ENCODE measurements around the gene THADA. TPM values are rescaled to one million over a fixed set of nuclear protein-coding genes. Genes with fewer than 3 reads are reported as not detected.

The THADA gene
- total RNA-seq, 1 donor from 2014 or later = 28.3 TPM

GRCh38 chr2:43414586-43415135, 181.2 kb downstream of the THADA start:
- H3K27ac Mint-ChIP-seq (ENCODE audit: unreplicated experiment) = peak overlapping the region; percentile 83
- no peaks in the 10 kb centered on the region for H3K9me3 Mint-ChIP-seq (ENCODE audit: unreplicated experiment)
- H3K4me3 Mint-ChIP-seq (ENCODE audit: unreplicated experiment) = no peak overlapping the region
- peaks cover 73% of the 10 kb centered on the region for H3K4me1 Mint-ChIP-seq (ENCODE audit: unreplicated experiment)
- H3K27me3 Mint-ChIP-seq (ENCODE audit: unreplicated experiment) = no peaks in the 10 kb centered on the region
- peaks cover 3% of the 10 kb centered on the region for H3K36me3 Mint-ChIP-seq (ENCODE audit: unreplicated experiment)
- no peak for DNase-seq (ENCODE audit: extremely low spot score, unreplicated experiment)
- TF ChIP-seq CTCF (IDR thresholded peaks at IDR 0.05) = no peak

GRCh38 chr2:43414033-43414432, 181.8 kb downstream of the THADA start:
- H3K27me3 Mint-ChIP-seq (ENCODE audit: unreplicated experiment) = no peaks in the 10 kb centered on the region

GRCh38 chr2:43412114-43412753, 183.6 kb downstream of the THADA start:
- no peak for DNase-seq (ENCODE audit: extremely low spot score, unreplicated experiment)
- Mint-ChIP-seq H3K27ac (ENCODE audit: unreplicated experiment) (no peak overlapping the region), H3K9me3 (ENCODE audit: unreplicated experiment) (no peaks in the 10 kb centered on the region), H3K4me3 (ENCODE audit: unreplicated experiment) (no peak overlapping the region), H3K27me3 (ENCODE audit: unreplicated experiment) (no peaks in the 10 kb centered on the region), H3K4me1 (ENCODE audit: unreplicated experiment) (peaks cover 73% of the 10 kb centered on the region), H3K36me3 (ENCODE audit: unreplicated experiment) (peaks cover 3% of the 10 kb centered on the region)
- no peak for TF ChIP-seq CTCF (IDR thresholded peaks at IDR 0.05)

More at GRCh38 chr2:43414033-43414432, 181.8 kb downstream of the THADA start:
- Mint-ChIP-seq H3K27ac (ENCODE audit: unreplicated experiment) (no peak overlapping the region), H3K9me3 (ENCODE audit: unreplicated experiment) (no peaks in the 10 kb centered on the region), H3K4me3 (ENCODE audit: unreplicated experiment) (no peak overlapping the region), H3K4me1 (ENCODE audit: unreplicated experiment) (peaks cover 74% of the 10 kb centered on the region), H3K36me3 (ENCODE audit: unreplicated experiment) (peaks cover 3% of the 10 kb centered on the region)
- no peak for DNase-seq (ENCODE audit: extremely low spot score, unreplicated experiment)
- TF ChIP-seq CTCF (IDR thresholded peaks at IDR 0.05) = no peak

- Mint-ChIP-seq H3K9me3 (ENCODE audit: unreplicated experiment) (no peaks in the 10 kb centered on the region), H3K4me3 (ENCODE audit: unreplicated experiment) (no peak overlapping the region), H3K4me1 (ENCODE audit: unreplicated experiment) (peaks cover 73% of the 10 kb centered on the region), H3K36me3 (ENCODE audit: unreplicated experiment) (peaks cover 3% of the 10 kb centered on the region), H3K27me3 (ENCODE audit: unreplicated experiment) (no peaks in the 10 kb centered on the region), H3K27ac (ENCODE audit: unreplicated experiment) (no peak overlapping the region)
- no peak for DNase-seq (ENCODE audit: extremely low spot score, unreplicated experiment)
- TF ChIP-seq CTCF (IDR thresholded peaks at IDR 0.05) = no peak
Observed at GRCh38 chr2:43410055-43410604, 185.7 kb downstream of the THADA start.

GRCh38 chr2:43408407-43409160, 187.3 kb downstream of the THADA start:
- peak overlapping the region; percentile 64 for H3K27ac Mint-ChIP-seq (ENCODE audit: unreplicated experiment)
- no peak for TF ChIP-seq CTCF (IDR thresholded peaks at IDR 0.05)
- H3K4me1 Mint-ChIP-seq (ENCODE audit: unreplicated experiment) = peaks cover 68% of the 10 kb centered on the region
- no peaks in the 10 kb centered on the region for H3K27me3 Mint-ChIP-seq (ENCODE audit: unreplicated experiment)
- no peaks in the 10 kb centered on the region for H3K9me3 Mint-ChIP-seq (ENCODE audit: unreplicated experiment)
- no peak overlapping the region for H3K4me3 Mint-ChIP-seq (ENCODE audit: unreplicated experiment)
- no peaks in the 10 kb centered on the region for H3K36me3 Mint-ChIP-seq (ENCODE audit: unreplicated experiment)
- DNase-seq (ENCODE audit: extremely low spot score, unreplicated experiment) = no peak

Data from osteocyte (in vitro differentiated cells).